HCT116 (cell line): Measurements from ENCODE around the gene CMC1. TPM values are rescaled to one million over a fixed set of nuclear protein-coding genes. Genes with fewer than 3 reads are reported as not detected.

Source experiments
- ATAC-seq: fragments of 200-7000 bp; cut with Tn5 transposase; 2 replicates; pipeline ENCODE4 v1.9.1; 2020; ENCODE audit warnings: mild to moderate bottlenecking, moderate library complexity
- BruUV-seq: library from RNA; stranded (reverse); fragments of 400-500 nt; replicated peaks from 2 replicates; lab custom pipeline; 2021; lab: Mats Ljungman, UMichigan
- CTCF ChIA-PET: fragments of 300-600 bp; sonication (Branson Sonifier 250); formaldehyde crosslinking; loops from one replicate; lab custom pipeline; 2021; ENCODE audit warnings: antibody characterized with exemption; lab: Charles Lee
- POLR2A ChIA-PET: fragments of 300-600, 350-600 bp; sonication (Branson Sonifier 250); formaldehyde crosslinking; loops from one replicate; lab custom pipeline; 2021; ENCODE audit warnings: antibody characterized with exemption; lab: Charles Lee
- RAD21 ChIA-PET, 2 experiments: fragments of 300-600 bp; sonication (Branson Sonifier 250); formaldehyde crosslinking; loops; one replicate each; lab custom pipeline; 2023; ENCODE audit warnings: low total read pairs in 2 of 2; ENCODE audit not compliant: uncharacterized antibody in 2 of 2, unreplicated experiment in 2 of 2, low non-redundant PET in 1 of 2; lab: Charles Lee
- DNase-seq: peaks from one replicate; pipeline ENCODE4 v3.0.0-alpha.2; 2010; ENCODE audit warnings: low read depth, low spot score
- H2AFZ ChIP-seq: fragments of 200-600 bp; shearing (Covaris generic), sonication (generic); 2 replicates; pipeline ENCODE4 v1.6.1; 2017; ENCODE audit warnings: low read depth, mixed run types, mixed read lengths, antibody characterized with exemption, low read length; ENCODE audit not compliant: poor library complexity, severe bottlenecking
- H3K27ac ChIP-seq: 2 replicates; pipeline ENCODE4 v1.5.1; 2012; ENCODE audit warnings: low read depth, low read length
- H3K27me3 ChIP-seq: fragments of 200-600 bp; sonication (generic); 2 replicates; pipeline ENCODE4 v1.6.1; 2016; ENCODE audit warnings: mixed run types, low read length, mixed read lengths; ENCODE audit not compliant: insufficient read depth
- H3K36me3 ChIP-seq, 2 experiments: fragments of 200-500 bp in 1 of 2; fragments of 200-600 bp in 1 of 2; sonication (Bioruptor generic) in 1 of 2; sonication (generic) in 1 of 2; 2 replicates each; pipeline versions ENCODE4 v1.5.1 to v1.6.1; 2014 to 2016; ENCODE audit warnings: low read length in 2 of 2, inconsistent platforms in 1 of 2, mixed read lengths in 1 of 2, mixed run types in 1 of 2; ENCODE audit not compliant: insufficient read depth in 2 of 2, control insufficient read depth in 1 of 2
- H3K4me1 ChIP-seq, 2 experiments: fragments of 200-600 bp in 1 of 2; sonication (generic) in 1 of 2; 2 replicates each; pipeline versions ENCODE4 v1.5.1 to v1.6.1; 2012 to 2017; ENCODE audit warnings: low read length in 2 of 2, inconsistent platforms in 1 of 2, mild to moderate bottlenecking in 1 of 2, mixed read lengths in 1 of 2, mixed run types in 1 of 2, moderate library complexity in 1 of 2; ENCODE audit not compliant: insufficient read depth in 2 of 2, control insufficient read depth in 1 of 2
- H3K4me2 ChIP-seq: fragments of 200-600 bp; sonication (generic); 2 replicates; pipeline ENCODE4 v1.6.1; 2017; ENCODE audit warnings: mixed run types, low read length, mixed read lengths
- H3K4me3 ChIP-seq, 2 experiments: fragments of 200-600 bp in 1 of 2; sonication (generic) in 1 of 2; replicated peaks in 1 of 2; 2 replicates each; pipeline ENCODE4 v1.5.1; 2011 to 2016; ENCODE audit warnings: low read length in 2 of 2, control low read depth in 1 of 2, low read depth in 1 of 2, mild to moderate bottlenecking in 1 of 2, mixed read lengths in 1 of 2, mixed run types in 1 of 2
- H3K79me2 ChIP-seq: fragments of 200-600 bp; sonication (generic); 2 replicates; pipeline ENCODE4 v1.6.1; 2017; ENCODE audit warnings: mild to moderate bottlenecking, mixed run types, low read length, moderate library complexity, mixed read lengths; ENCODE audit not compliant: insufficient read depth
- H3K9ac ChIP-seq: fragments of 200-600 bp; sonication (generic); 2 replicates; pipeline ENCODE4 v1.6.1; 2016; ENCODE audit warnings: low read length, mixed read lengths
- H3K9me2 ChIP-seq: fragments of 200-600 bp; sonication (generic), shearing (Covaris generic); 2 replicates; pipeline ENCODE4 v1.6.1; 2017; ENCODE audit warnings: mixed run types, mild to moderate bottlenecking, moderate library complexity; ENCODE audit not compliant: insufficient read depth
- H3K9me3 ChIP-seq, 2 experiments: fragments of 200-500 bp in 1 of 2; fragments of 200-600 bp in 1 of 2; sonication (Bioruptor generic) in 1 of 2; sonication (generic) in 1 of 2; 2 replicates each; pipeline ENCODE4 v1.6.1; 2014 to 2017; ENCODE audit warnings: low read length in 2 of 2, mixed read lengths in 2 of 2, inconsistent platforms in 1 of 2, low read depth in 1 of 2, mild to moderate bottlenecking in 1 of 2, mixed run types in 1 of 2, moderate library complexity in 1 of 2; ENCODE audit not compliant: control insufficient read depth in 1 of 2, insufficient read depth in 1 of 2
- H4K20me1 ChIP-seq: fragments of 200-600 bp; sonication (generic), shearing (Covaris generic); 2 replicates; pipeline ENCODE4 v1.6.1; 2017; ENCODE audit warnings: mixed run types, mild to moderate bottlenecking, moderate library complexity; ENCODE audit not compliant: insufficient read depth
- CBX3 ChIP-seq: IDR thresholded peaks from 2 replicates; pipeline ENCODE4 v1.6.1; 2012; ENCODE audit warnings: low read depth
- CEBPB ChIP-seq: IDR thresholded peaks from 2 replicates; pipeline ENCODE4 v1.6.1; 2012; ENCODE audit warnings: low read depth
- EGR1 ChIP-seq: IDR thresholded peaks from 2 replicates; pipeline ENCODE4 v1.6.1; 2012; ENCODE audit warnings: low read depth
- FOSL1 ChIP-seq: IDR thresholded peaks from 2 replicates; pipeline ENCODE4 v1.6.1; 2012; ENCODE audit warnings: low read depth
- JUND ChIP-seq: IDR thresholded peaks from 2 replicates; pipeline ENCODE4 v1.6.1; 2012
- YY1 ChIP-seq: IDR thresholded peaks from 2 replicates; pipeline ENCODE4 v1.6.1; 2011; ENCODE audit warnings: low read length, low read depth, moderate library complexity, mild to moderate bottlenecking; ENCODE audit not compliant: insufficient replicate concordance; ENCODE audit errors: extremely low read depth
- ZFX ChIP-seq: fragments of 450-650 bp; IDR thresholded peaks from 2 replicates; pipeline ENCODE4 v1.6.1; 2017
- ZNF274 ChIP-seq: fragments of 200-500 bp; sonication (Bioruptor generic); IDR thresholded peaks from 2 replicates; pipeline ENCODE4 v1.6.1; 2014; ENCODE audit warnings: mild to moderate bottlenecking, low read depth, low read length, inconsistent platforms
- intact Hi-C: fragments of 100-400 bp; cut with micrococcal nuclease; formaldehyde crosslinking; loops from 2 replicates; pipeline ENCODE4 v1.10.0; 2022
- total RNA-seq: library from RNA; stranded (reverse); gene quantifications from one replicate; pipeline ENCODE4 v1.2.1, GENCODE V29; 2021; ENCODE audit not compliant: unreplicated experiment

Gene CMC1
- total RNA-seq, 1 experiment from 2014 or later: 29.0 TPM

- RAD21 ChIA-PET: no interaction called here
- H4K20me1 ChIP-seq: no peaks in the 10 kb centered on the region
- H3K27me3 ChIP-seq: no peaks in the 10 kb centered on the region
- H3K9me2 ChIP-seq: no peaks in the 10 kb centered on the region
- H3K36me3 ChIP-seq: no peaks in the 10 kb centered on the region
- no peak overlapping the region for H3K4me3 ChIP-seq
- peaks cover 3% of the 10 kb centered on the region; the same call in 1 of the 2 replicates for H3K79me2 ChIP-seq
- H3K4me1 ChIP-seq: no peaks in the 10 kb centered on the region
- H3K27ac ChIP-seq: no peak overlapping the region
- DNase-seq (no peak), ATAC-seq (no peak)
- POLR2A ChIA-PET: no interaction called here
- no peak overlapping the region for H2AFZ ChIP-seq
- TF ChIP-seq CBX3 (no peak), EGR1 (no peak), CEBPB (no peak)
- intact Hi-C loops: no loop called here
- BruUV-seq: no TSS peak
- H3K9me3 ChIP-seq: no peaks in the 10 kb centered on the region
- CTCF ChIA-PET: no interaction called here
- H3K9ac ChIP-seq: no peak overlapping the region
- H3K4me2 ChIP-seq: no peak overlapping the region
Measured at GRCh38 chr3:28279770-28280169, 38.4 kb downstream of the CMC1 start.

- ChIA-PET POLR2A (no interaction called here), CTCF (no interaction called here), RAD21 (no interaction called here)
- DNase-seq: no peak
- no peak for ATAC-seq
- no peak overlapping the region for H2AFZ ChIP-seq
- no peaks in the 10 kb centered on the region for H4K20me1 ChIP-seq
- 0 out of 2 replicates have a peak, but pooled peaks cover 2% of the 10 kb centered on the region for H3K79me2 ChIP-seq
- H3K9me3 ChIP-seq: no peaks in the 10 kb centered on the region
- H3K4me2 ChIP-seq: no peak overlapping the region
- TF ChIP-seq JUND (no peak), CBX3 (no peak), FOSL1 (no peak), ZFX (no peak), EGR1 (no peak), YY1 (no peak), ZNF274 (no peak), CEBPB (no peak)
- TF ChIP-seq, all 23 proteins: peak for 0
- no peak overlapping the region for H3K4me3 ChIP-seq
- H3K9me2 ChIP-seq: no peaks in the 10 kb centered on the region
- no peaks in the 10 kb centered on the region for H3K27me3 ChIP-seq
- intact Hi-C loops: no loop called here
- no peaks in the 10 kb centered on the region for H3K4me1 ChIP-seq
- no peaks in the 10 kb centered on the region for H3K36me3 ChIP-seq
- H3K27ac ChIP-seq: no peak overlapping the region
- no TSS peak for BruUV-seq
- no peak overlapping the region for H3K9ac ChIP-seq
Measured at GRCh38 chr3:28280781-28281180, 39.4 kb downstream of the CMC1 start.
